Stimulated activated effector memory CD8-positive, alpha-beta T cell treated with anti-CD3 and anti-CD28 coated beads, Interleukin-12 subunit alpha, Interleukin-12 subunit beta, amount 100 ng/mL, for 72 hours (primary cell): ENCODE measurements around the gene TLR5.

Source experiments
- ATAC-seq: fragments of 150-1000 bp; cut with Tn5 transposase; 2 replicates; pipeline ENCODE4 v1.10.0; 2021
- DNase-seq, 2 donors: peaks; one replicate each; pipeline ENCODE4 v3.0.0; 2021 to 2022; ENCODE audit warnings: low spot score in 2 of 2
- H3K27ac Mint-ChIP-seq: one replicate; pipeline ENCODE4 v1.8.0; 2022; ENCODE audit warnings: mild to moderate bottlenecking, mixed read lengths
- H3K36me3 Mint-ChIP-seq: one replicate; pipeline ENCODE4 v1.8.0; 2022; ENCODE audit warnings: mild to moderate bottlenecking, mixed read lengths
- H3K4me1 Mint-ChIP-seq: one replicate; pipeline ENCODE4 v1.8.0; 2022; ENCODE audit warnings: mixed read lengths
- H3K4me3 Mint-ChIP-seq: one replicate; pipeline ENCODE4 v1.8.0; 2022; ENCODE audit warnings: mild to moderate bottlenecking, mixed read lengths
- H3K9me3 Mint-ChIP-seq: one replicate; pipeline ENCODE4 v1.8.0; 2022; ENCODE audit warnings: mixed read lengths

Gene TLR5

DNA sequence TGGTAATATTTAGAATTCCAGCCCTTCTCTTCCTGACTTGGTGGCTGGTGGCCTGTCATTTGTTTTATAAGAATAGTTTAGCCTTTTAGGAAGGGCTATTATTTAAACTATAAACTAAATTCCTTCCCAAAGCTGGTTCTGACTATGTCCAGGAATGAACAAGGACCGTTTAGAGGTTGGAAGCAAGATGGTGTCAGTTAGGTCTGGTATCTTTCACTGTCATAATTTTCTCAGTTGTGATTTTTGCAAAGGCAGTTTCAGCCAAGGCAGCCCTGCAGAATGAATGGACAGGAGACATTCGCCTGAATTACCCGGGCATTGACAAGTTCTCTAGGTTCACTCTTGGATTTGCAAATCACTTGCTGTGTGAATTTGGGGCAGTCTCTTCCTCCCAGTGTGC lies 67.2 kb downstream of the TLR5 start:
- H3K27ac Mint-ChIP-seq: no peak overlapping the region
- no peaks in the 10 kb centered on the region for H3K4me1 Mint-ChIP-seq
- H3K36me3 Mint-ChIP-seq: no peaks in the 10 kb centered on the region
- no peak for ATAC-seq
- no peak overlapping the region for H3K4me3 Mint-ChIP-seq
- DNase-seq: no peak
- H3K9me3 Mint-ChIP-seq: no peaks in the 10 kb centered on the region

DNA sequence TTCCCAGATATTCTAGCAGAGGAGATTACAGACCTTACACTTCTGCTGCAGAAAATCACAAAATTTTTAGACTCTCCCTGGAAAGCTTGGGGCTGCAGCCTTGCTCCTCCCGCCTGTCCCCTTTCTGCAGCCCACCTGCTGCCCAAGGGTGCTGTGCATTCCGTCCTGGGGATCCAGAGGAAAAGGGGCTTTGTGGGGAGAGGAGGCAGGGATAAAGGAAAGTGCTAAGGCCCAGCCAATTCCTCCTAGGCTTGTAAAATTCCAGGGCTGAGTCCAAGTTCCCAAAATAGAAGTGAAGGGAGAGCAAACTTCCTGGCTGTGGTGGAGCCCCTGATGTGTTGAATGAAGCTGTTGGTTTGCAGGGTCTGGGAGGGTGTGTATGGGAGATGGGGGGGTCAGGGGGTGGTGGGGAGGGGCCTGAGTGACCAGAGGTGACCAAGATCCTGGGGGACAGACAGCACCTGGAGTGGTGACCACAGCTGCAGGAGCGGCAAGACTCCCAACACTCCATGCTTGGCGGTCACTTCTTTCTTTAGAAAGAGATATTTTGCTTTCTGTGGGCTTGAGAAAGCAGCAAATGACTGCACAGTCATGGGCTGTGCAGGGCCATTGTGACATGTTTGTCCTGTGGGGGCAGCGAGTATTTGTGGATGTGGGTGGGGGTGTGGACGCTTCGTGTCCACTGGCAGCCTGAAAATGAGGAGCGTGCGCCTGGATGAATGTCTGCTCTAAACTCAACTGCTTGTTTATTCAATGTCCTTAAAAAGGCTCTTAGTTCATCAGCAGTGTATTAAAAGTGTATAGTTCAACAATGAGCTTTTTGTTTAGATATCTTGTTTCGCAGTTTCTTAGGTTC lies 68.4 kb downstream of the TLR5 start:
- Mint-ChIP-seq H3K9me3 (no peaks in the 10 kb centered on the region), H3K4me3 (no peak overlapping the region), H3K4me1 (no peaks in the 10 kb centered on the region), H3K27ac (no peak overlapping the region), H3K36me3 (no peaks in the 10 kb centered on the region)
- ATAC-seq (no peak), DNase-seq (no peak)

DNA sequence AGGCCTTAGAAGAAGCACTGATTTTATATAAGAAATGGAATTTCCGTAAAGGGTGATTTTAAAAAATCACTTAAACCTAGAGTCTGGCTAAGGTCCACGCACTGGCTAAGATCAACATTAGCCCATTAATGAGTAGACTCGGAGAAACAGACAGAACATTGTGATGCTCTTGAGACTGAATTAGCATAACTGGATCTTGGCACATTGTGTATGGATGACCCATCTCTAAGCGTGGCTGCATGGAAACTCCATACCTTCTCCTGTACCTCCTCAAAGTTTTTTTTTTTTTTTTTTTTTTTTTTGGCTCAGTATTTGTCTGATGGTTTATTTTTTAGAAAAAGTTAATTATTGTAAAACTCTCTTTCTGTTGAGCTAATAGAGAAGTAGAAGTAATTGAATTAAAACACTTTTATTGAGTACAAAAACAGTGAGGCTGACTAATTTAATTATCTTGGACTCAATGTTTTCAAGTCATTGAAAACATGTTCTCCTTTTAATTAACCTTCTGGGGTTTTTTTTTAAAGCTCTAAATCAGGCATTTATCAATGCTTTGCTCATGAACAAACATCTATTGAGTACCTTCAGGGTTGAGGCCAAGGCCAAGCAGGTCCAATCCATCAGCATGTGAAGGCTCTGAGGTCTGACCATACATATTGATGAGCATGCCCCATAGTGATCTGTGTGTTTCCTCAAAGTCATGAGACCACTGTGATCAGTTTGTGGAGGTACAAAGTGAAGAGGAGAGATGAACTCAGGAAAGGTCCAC lies 74.0 kb downstream of the TLR5 start:
- Mint-ChIP-seq H3K27ac (no peak overlapping the region), H3K4me1 (no peaks in the 10 kb centered on the region), H3K36me3 (no peaks in the 10 kb centered on the region), H3K9me3 (no peaks in the 10 kb centered on the region), H3K4me3 (no peak overlapping the region)
- no peak for DNase-seq
- no peak for ATAC-seq

DNA sequence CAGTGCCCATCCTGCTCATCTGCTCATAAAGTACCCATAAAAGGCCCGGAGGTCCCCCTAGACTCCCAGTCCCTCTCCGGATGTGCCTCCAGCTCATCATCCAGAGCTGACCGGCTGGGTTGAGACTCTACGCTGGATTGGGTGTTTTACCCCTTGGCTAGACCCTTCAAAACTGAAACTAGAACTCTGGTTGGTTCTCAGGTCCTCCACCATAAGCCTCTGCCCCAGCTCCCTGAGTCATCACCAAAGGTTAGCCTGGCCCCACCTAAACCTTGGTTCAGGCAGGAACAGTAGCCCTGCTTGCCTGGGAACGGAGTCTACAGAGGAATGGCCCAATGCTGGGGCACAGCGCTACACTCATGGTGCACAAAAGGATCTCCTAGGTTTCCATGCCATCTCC lies 75.1 kb downstream of the TLR5 start:
- no peak overlapping the region for H3K27ac Mint-ChIP-seq
- no peaks in the 10 kb centered on the region for H3K4me1 Mint-ChIP-seq
- no peak overlapping the region for H3K4me3 Mint-ChIP-seq
- H3K36me3 Mint-ChIP-seq: no peaks in the 10 kb centered on the region
- no peak for DNase-seq
- ATAC-seq: peak; percentile 24
- H3K9me3 Mint-ChIP-seq: no peaks in the 10 kb centered on the region

DNA sequence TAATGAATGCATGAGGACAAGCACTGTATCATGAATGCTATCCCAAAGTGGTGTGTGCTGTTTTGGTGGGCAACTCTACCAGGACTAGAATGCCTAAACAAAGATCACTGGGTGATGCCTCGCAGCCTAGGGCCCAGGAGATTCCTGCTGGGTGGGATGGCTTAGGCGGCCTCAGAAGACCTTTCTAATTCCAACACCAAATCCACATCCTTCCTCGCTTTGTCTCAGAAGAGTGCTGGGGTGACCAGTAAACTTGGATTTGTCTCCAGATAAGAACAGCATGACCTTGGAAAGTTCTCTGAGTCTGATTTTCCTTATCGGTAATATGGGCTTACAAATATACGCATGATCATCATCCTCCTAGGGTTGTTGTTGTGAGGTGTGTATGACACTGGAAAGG lies 76.6 kb downstream of the TLR5 start:
- Mint-ChIP-seq H3K9me3 (no peaks in the 10 kb centered on the region), H3K4me3 (no peak overlapping the region), H3K4me1 (no peaks in the 10 kb centered on the region), H3K27ac (no peak overlapping the region), H3K36me3 (no peaks in the 10 kb centered on the region)
- ATAC-seq (no peak), DNase-seq (no peak)

DNA sequence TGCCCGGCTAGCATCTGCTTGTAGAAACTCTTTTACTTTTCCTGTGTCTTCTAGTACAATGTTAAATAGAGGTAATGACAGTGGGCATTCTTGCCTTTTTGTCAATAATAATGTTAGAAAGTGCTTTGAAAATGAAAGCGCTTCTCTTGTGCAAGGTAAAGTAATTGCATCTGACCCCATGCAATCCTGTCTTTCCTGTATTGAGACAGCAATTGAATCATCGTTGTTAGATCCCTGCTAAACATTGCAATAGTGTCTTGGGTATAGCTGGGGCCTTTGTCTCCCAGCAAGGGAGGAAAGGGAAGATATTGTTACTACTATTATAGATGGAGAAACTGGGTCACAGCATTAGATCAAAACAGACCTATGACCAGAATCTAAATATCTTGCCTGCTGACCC lies 80.9 kb downstream of the TLR5 start:
- H3K4me3 Mint-ChIP-seq: no peak overlapping the region
- H3K9me3 Mint-ChIP-seq: no peaks in the 10 kb centered on the region
- H3K27ac Mint-ChIP-seq: no peak overlapping the region
- no peaks in the 10 kb centered on the region for H3K36me3 Mint-ChIP-seq
- H3K4me1 Mint-ChIP-seq: no peaks in the 10 kb centered on the region
- ATAC-seq (no peak), DNase-seq (no peak)

DNA sequence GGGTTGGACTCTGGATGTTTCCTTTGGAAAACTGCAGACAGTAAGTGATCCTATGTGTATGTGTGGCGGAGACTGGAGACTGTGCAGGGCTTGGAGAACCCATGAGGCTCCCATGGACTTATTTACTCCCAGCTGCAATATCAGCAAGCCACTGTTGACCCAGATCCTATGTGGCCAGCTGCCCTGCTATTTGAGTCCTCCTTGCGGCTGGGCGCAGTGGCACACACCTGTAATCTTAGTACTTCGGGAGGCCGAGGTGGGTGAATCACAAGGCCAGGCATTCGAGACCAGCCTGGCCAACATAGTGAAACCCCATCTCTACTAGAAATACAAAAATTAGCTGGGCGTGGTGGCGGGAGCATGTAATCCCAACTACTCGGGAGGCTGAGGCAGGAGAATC lies 83.5 kb downstream of the TLR5 start:
- no peaks in the 10 kb centered on the region for H3K9me3 Mint-ChIP-seq
- ATAC-seq (no peak), DNase-seq (no peak)
- H3K4me3 Mint-ChIP-seq: no peak overlapping the region
- no peaks in the 10 kb centered on the region for H3K36me3 Mint-ChIP-seq
- no peaks in the 10 kb centered on the region for H3K4me1 Mint-ChIP-seq
- H3K27ac Mint-ChIP-seq: no peak overlapping the region
